Measurements from ENCODE around the gene FGD5. TPM values are rescaled to one million over a fixed set of nuclear protein-coding genes. Genes with fewer than 3 reads are reported as not detected.

FGD5 gene
- total and polyA plus RNA-seq, 11 donors, result 6.4 to 22.5 (median 14.9) TPM

GRCh38 chr3:14846226-14846880 lies 27.6 kb downstream of the FGD5 start:
- no peaks in the 10 kb centered on the region for H3K36me3 ChIP-seq
- no peak for ATAC-seq
- H3K27ac ChIP-seq, result peak overlapping the region in 4 of 12 donors; percentile 22 to 75 (median 43)
- intact Hi-C loops (cut with DNase I), result loop anchor here in 5 of 10 donors (5.0 to 10.0 kb wide), 4 partner anchors 34 to 56 kb away; no protein-coding TSS in a partner anchor
- peaks cover 0 to 19% (median 0%) of the 10 kb centered on the region in 9 donors for H3K27me3 ChIP-seq
- no peak for TF ChIP-seq CTCF (IDR thresholded peaks at IDR 0.05)
- no peak for TF ChIP-seq POLR2A (IDR thresholded peaks at IDR 0.05)
- no peaks in the 10 kb centered on the region for H3K9me3 ChIP-seq
- peaks cover 3 to 71% (median 54%) of the 10 kb centered on the region in 12 donors for H3K4me1 ChIP-seq
- DNase-seq, result no peak
- H3K4me3 ChIP-seq, result no peak overlapping the region
- WGBS, 4 donors, result 45 to 60% (median 54%) methylated on average over 7 of the region's 7 CpGs

GRCh38 chr3:14847613-14848541 lies 29.1 kb downstream of the FGD5 start:
- DNase-seq (peak; percentile 77 to 87 (median 79)), ATAC-seq (peak; percentile 39 to 92 (median 82))
- Histone ChIP-seq H3K36me3 (no peaks in the 10 kb centered on the region), H3K4me1 (peaks cover 3 to 66% (median 43%) of the 10 kb centered on the region in 12 donors), H3K9me3 (no peaks in the 10 kb centered on the region), H3K27ac (peak overlapping the region; percentile 5 to 88 (median 62)), H3K27me3 (peaks cover 0 to 19% (median 0%) of the 10 kb centered on the region in 9 donors), H3K4me3 (no peak overlapping the region)
- TF ChIP-seq CTCF (IDR thresholded peaks at IDR 0.05), result no peak
- no peak for TF ChIP-seq POLR2A (IDR thresholded peaks at IDR 0.05)
- WGBS, 4 donors, result 21 to 33% (median 24%) methylated on average over 13 to 15 of the region's 15 CpGs
- intact Hi-C loops (cut with DNase I), result loop anchor here in 6 of 10 donors (1.0 to 10.0 kb wide), 5 partner anchors 29 to 54 kb away; no protein-coding TSS in a partner anchor

- TF ChIP-seq POLR2A (IDR thresholded peaks at IDR 0.05) (no peak), CTCF (IDR thresholded peaks at IDR 0.05) (no peak)
- peak overlapping the region in 9 of 12 donors; percentile 37 to 88 (median 75) for H3K27ac ChIP-seq
- peaks cover 0 to 19% (median 0%) of the 10 kb centered on the region in 9 donors for H3K27me3 ChIP-seq
- DNase-seq, result peak in 1 of 5 donors; percentile 16
- no peaks in the 10 kb centered on the region for H3K9me3 ChIP-seq
- H3K4me1 ChIP-seq, result peaks cover 3 to 74% (median 45%) of the 10 kb centered on the region in 12 donors
- 79 to 87% (median 82%) methylated on average over 7 to 8 of the region's 8 CpGs for WGBS, 4 donors
- no peak overlapping the region for H3K4me3 ChIP-seq
- ATAC-seq, result no peak
- intact Hi-C loops (cut with DNase I), result loop anchor here in 6 of 10 donors (1.0 to 10.0 kb wide), 5 partner anchors 28 to 54 kb away; no protein-coding TSS in a partner anchor
- no peaks in the 10 kb centered on the region for H3K36me3 ChIP-seq
Observed at GRCh38 chr3:14848906-14849305, 30.1 kb downstream of the FGD5 start.

All from heart left ventricle (tissue), 16 donors.